Transverse colon (tissue), 3 donors: ENCODE results near the gene SHF.

ENCODE experiments used
- CTCF ChIP-seq, 5 experiments: fragments of 200-600 bp in 3 of 5; fragments of 450-650 bp in 2 of 5; sonication (generic) in 3 of 5; IDR thresholded peaks; 1 replicate in 2 of 5; 2 replicates in 3 of 5; pipeline ENCODE4 v1.5.1; 2016 to 2017; ENCODE audit warnings: antibody characterized with exemption in 5 of 5, inconsistent platforms in 3 of 5, mild to moderate bottlenecking in 2 of 5, moderate library complexity in 1 of 5
- EP300 ChIP-seq: sonication (generic); formaldehyde crosslinking; IDR thresholded peaks from one replicate; pipeline ENCODE4 v1.6.1; 2017; ENCODE audit warnings: antibody characterized with exemption, low read depth

GRCh38 chr15:45185903-45186770 is 1.6 kb downstream of the SHF start:
- TF ChIP-seq EP300 (no peak), CTCF (IDR thresholded peaks at IDR 0.05) (no peak)
